ENCODE measurements around the gene SHD.
"Not testable (repeated sequence)": the region's sequence is repeated elsewhere in the genome, so short reads cannot be mapped to it uniquely, and the experiment has no call there.

SHD gene

DNA sequence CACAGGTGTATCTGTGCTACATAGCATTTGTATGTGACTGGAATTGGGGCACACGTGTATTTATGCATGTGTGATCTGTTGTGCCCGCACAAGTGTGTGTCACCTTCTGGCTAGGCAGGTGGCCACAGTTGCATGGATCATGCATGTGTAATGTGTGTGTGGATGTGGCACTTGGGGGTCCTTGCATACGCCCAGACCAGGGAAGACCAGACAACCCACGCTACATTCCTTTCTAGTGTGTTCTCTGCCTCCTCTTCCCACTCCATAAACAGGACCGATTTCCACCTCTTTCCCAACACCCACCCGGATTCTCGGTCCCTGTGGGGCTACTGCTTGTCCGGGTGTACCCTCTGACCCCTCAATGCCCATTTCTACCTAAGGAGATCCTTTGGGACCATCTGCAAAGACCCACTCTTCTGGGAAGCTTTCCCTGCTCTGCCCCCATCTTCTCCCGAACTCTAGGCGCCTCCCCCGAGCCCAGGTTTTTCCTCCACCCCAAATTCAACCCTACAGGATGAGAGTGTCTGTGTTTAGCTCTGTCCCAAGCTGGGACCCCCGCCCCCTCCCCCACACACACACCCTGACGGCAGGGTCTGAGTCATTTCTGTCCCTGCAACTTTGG lies 47.3 kb downstream of the SHD start:
- TF ChIP-seq, protein P1, sequence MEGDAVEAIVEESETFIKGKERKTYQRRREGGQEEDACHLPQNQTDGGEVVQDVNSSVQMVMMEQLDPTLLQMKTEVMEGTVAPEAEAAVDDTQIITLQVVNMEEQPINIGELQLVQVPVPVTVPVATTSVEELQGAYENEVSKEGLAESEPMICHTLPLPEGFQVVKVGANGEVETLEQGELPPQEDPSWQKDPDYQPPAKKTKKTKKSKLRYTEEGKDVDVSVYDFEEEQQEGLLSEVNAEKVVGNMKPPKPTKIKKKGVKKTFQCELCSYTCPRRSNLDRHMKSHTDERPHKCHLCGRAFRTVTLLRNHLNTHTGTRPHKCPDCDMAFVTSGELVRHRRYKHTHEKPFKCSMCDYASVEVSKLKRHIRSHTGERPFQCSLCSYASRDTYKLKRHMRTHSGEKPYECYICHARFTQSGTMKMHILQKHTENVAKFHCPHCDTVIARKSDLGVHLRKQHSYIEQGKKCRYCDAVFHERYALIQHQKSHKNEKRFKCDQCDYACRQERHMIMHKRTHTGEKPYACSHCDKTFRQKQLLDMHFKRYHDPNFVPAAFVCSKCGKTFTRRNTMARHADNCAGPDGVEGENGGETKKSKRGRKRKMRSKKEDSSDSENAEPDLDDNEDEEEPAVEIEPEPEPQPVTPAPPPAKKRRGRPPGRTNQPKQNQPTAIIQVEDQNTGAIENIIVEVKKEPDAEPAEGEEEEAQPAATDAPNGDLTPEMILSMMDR (IDR thresholded peaks at IDR 0.05; ENCODE audit: control insufficient read depth, extremely low read depth, insufficient read depth) = no peak
- DNase-seq (ENCODE audit: low read depth) = no peak
- no peak overlapping the region for H3K4me3 ChIP-seq (ENCODE audit: low read depth, low read length)

DNA sequence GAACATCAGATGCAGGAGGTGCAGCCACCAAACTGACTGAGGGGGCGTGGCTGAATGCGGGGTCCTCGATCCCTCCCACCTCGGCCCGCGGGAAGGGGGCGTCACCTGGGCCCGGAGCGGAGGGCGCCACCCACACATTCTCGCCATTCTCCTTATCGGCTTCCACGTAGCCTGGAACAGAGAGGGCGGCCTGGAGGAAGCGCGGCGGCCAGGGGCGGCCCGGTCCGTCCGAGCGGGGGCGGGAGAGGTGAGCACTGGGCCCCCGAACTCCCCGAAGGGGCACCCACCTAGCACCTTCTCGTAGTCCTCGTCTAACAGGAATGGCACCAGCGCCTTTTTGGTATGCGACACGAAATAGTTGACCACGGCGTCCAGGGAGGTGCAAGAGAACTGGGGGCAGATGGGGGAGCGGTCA lies 47.8 kb downstream of the SHD start:
- no peak for DNase-seq (ENCODE audit: low read depth)
- TF ChIP-seq, protein P1 (IDR thresholded peaks at IDR 0.05; ENCODE audit: control insufficient read depth, extremely low read depth, insufficient read depth) = no peak
- no peak overlapping the region for H3K4me3 ChIP-seq (ENCODE audit: low read depth, low read length)

DNA sequence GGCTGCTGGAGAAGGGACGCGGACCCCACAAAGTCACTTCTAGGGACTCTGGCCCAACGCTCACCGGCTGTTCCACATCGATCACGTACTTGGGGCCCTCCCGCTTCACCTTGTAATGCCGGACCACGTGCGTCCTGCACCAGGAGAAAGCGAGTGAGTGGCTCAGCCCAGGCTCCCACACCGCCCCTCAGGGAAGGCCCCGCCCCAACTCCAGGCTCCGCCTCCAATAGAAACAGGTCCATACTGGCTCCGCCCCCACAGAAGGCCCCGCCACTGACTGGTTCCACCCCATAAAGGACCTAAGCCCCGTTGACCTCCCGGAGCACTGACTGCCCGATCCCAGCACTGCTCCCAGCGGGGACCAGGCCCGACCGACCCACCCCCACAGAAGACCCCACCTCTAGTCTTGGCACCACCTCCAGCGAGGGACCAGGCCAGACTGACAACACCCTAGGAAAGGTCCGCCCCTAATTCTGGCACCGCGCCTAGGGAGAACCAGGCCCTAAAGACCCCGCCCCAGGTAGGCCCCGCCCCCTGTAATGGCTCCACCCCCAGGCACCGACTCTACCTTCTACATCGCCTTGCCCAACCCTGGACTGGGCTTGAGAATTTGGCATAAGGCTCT lies 48.3 kb downstream of the SHD start:
- no peak overlapping the region for H3K4me3 ChIP-seq (ENCODE audit: low read depth, low read length)
- TF ChIP-seq, protein P1 (IDR thresholded peaks at IDR 0.05; ENCODE audit: control insufficient read depth, extremely low read depth, insufficient read depth) = no peak
- no peak for DNase-seq (ENCODE audit: low read depth)

DNA sequence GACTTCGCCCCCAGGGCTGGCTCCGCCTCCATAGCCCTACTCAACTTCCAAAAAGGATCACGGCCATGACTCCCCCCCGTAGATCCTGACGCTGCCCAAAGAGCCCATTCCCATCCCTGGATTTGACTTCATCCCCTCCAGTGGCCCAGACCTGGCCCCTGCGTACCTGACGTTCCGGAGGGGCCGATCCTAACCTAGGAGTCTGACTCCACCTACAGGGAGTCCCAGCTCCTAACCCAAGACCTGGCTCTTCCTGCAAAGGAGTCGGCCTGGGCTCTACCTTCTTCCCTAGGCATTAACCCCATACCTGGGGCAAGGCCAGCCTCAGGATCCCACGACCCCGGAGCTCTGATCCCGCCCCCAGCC lies 48.8 kb downstream of the SHD start:
- TF ChIP-seq, protein P1 (IDR thresholded peaks at IDR 0.05; ENCODE audit: control insufficient read depth, extremely low read depth, insufficient read depth) = no peak
- H3K4me3 ChIP-seq (ENCODE audit: low read depth, low read length) = no peak overlapping the region
- no peak for DNase-seq (ENCODE audit: low read depth)

DNA sequence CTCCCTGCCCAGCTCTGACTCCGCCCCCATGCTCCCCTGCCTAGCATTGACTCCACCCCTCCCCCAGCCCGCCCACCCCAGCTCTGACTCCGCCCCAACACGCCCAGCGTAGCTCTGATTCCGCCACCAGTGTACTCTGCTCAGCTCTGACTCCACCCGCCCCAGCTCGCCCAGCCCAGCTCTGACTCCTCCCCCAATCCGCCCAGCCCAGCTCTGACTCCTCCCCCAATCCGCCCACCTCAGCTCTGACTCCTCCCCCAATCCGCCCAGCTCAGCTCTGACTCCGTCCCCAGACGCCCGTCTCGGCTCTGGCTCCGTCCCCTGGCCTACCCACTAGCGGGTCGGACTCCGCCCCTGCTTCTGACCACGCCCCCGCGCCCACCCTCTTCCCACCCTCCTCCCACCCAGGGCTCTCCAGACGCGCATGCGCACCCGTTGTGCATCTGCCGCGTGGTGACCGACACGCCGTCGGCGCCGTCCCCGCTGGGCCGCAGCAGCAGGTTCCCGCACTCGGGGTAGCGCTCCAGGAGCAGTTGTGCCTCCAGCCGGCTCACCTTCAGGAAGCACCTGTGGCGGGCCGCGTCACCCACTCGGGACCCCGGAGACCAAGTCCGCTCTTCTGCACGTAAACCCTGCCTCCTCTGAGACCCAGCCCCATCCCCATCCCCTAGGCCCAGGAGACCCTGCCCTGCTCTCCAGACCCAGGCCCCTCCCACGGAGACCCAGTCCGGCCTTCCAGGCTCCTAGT lies 49.4 kb downstream of the SHD start:
- no peak overlapping the region for H3K4me3 ChIP-seq (ENCODE audit: low read depth, low read length)
- TF ChIP-seq, protein P1 (IDR thresholded peaks at IDR 0.05; ENCODE audit: control insufficient read depth, extremely low read depth, insufficient read depth) = no peak
- DNase-seq (ENCODE audit: low read depth) = no peak

DNA sequence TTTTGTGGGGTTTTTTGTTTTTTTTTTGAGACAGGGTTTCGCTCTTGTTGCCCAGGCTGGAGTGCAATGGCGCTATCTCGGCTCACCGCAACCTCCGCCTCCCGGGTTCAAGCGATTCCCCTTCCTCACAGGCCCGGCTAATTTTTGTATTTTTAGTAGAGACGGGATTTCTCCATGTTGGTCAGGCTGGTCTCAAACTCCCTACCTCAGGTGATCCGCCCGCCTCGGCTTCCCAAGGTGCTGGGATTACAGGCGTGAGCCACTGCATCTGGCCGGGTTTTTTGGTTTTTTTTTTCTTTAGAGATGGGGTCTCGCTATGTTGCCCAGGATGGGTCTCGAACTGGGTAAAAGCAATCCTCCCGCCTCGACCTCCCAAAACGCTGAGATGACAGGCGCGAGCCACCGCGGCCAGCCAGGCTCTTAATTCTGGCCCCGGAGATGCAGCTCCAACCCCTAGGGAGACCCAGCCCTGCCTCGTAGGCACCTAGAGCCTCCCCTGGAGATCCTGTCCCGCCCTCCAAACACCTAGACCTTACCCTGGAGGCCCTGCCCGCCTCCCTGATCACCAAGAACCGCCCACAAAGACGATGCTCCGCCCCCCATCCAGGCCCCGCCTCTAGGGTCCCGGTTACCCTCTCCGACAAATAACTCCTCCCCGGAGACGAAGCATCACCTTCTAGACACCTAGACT lies 50.1 kb downstream of the SHD start:
- not testable (repeated sequence) for H3K4me3 ChIP-seq (ENCODE audit: low read depth, low read length); DNase-seq (ENCODE audit: low read depth)

DNA sequence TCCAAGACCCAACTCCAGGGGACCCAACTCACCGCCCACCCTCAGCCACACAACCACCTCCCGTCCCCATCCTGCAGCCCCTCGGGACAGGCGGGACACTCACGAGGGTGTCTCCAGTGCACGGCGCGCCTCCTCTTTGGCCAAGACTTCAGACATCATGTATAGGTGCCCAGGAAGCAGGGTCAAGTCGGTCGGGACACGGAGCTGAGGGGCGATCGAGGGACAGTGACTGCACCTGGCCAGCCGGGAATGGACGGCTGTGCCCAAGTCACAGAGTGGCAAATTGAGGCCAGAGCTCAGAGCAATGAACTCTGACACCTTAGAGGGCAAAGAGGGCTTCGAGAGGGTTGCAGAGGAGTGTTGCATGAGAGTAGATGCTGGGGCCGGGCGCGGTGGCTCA lies 50.8 kb downstream of the SHD start:
- no peak for DNase-seq (ENCODE audit: low read depth)
- TF ChIP-seq, protein P1 (IDR thresholded peaks at IDR 0.05; ENCODE audit: control insufficient read depth, extremely low read depth, insufficient read depth) = no peak
- no peak overlapping the region for H3K4me3 ChIP-seq (ENCODE audit: low read depth, low read length)

Data from LNCaP clone FGC (cell line).